ENCODE results near the gene ANKRD16.

The ANKRD16 gene

DNA sequence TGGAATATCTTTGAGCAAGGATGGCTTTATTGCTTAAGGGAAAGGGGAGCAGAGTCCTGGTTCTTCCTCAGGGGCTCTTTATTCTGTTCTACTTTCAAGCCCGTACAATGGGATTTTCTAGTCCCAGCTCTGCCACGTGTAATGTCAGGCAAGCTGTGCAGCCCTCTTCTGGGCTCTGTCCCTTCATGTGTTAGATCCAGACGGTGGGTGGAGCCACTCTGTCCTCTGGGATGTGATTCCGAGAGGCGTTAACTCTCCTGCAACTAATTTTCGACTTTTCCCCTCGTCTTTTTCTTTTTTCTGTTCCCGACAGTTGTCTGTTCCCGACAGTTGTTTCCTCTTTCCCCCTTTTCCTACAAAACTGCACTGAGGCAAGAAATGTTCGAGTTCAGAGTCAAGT is 35.2 kb upstream of the ANKRD16 start:
- Histone ChIP-seq H2AFZ (ENCODE audit: low read depth, low read length, severe bottlenecking) (no peak overlapping the region), H3K27ac (ENCODE audit: low read depth, low read length) (no peak overlapping the region), H3K27me3 (ENCODE audit: low read length) (no peaks in the 10 kb centered on the region), H4K20me1 (ENCODE audit: low read depth, low read length) (no peaks in the 10 kb centered on the region), H3K9me2 (replicated peaks; ENCODE audit: insufficient read depth, low read length) (no peaks in the 10 kb centered on the region), H3K4me3 (ENCODE audit: insufficient read depth, low read length, poor library complexity, severe bottlenecking) (no peak overlapping the region), H3K4me2 (ENCODE audit: low read depth, low read length, poor library complexity, severe bottlenecking) (no peak overlapping the region), H3K79me2 (ENCODE audit: insufficient read depth, low read length) (no peaks in the 10 kb centered on the region), H3K36me3 (ENCODE audit: low read length) (peaks cover 3% of the 10 kb centered on the region; the same call in 1 of the 2 replicates), H3F3A (ENCODE audit: insufficient read depth) (no peaks in the 10 kb centered on the region), H3K9me3 (ENCODE audit: insufficient read depth, low read length) (no peaks in the 10 kb centered on the region), H3K9ac (ENCODE audit: low read length) (no peak overlapping the region)
- TF ChIP-seq, protein P1, sequence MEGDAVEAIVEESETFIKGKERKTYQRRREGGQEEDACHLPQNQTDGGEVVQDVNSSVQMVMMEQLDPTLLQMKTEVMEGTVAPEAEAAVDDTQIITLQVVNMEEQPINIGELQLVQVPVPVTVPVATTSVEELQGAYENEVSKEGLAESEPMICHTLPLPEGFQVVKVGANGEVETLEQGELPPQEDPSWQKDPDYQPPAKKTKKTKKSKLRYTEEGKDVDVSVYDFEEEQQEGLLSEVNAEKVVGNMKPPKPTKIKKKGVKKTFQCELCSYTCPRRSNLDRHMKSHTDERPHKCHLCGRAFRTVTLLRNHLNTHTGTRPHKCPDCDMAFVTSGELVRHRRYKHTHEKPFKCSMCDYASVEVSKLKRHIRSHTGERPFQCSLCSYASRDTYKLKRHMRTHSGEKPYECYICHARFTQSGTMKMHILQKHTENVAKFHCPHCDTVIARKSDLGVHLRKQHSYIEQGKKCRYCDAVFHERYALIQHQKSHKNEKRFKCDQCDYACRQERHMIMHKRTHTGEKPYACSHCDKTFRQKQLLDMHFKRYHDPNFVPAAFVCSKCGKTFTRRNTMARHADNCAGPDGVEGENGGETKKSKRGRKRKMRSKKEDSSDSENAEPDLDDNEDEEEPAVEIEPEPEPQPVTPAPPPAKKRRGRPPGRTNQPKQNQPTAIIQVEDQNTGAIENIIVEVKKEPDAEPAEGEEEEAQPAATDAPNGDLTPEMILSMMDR (IDR thresholded peaks at IDR 0.05; ENCODE audit: insufficient read depth, low read length, poor library complexity, severe bottlenecking), result no peak
- TF ChIP-seq EZH2phosphoT487 (conservative IDR thresholded peaks at IDR 0.05; ENCODE audit: low read length), result no peak

DNA sequence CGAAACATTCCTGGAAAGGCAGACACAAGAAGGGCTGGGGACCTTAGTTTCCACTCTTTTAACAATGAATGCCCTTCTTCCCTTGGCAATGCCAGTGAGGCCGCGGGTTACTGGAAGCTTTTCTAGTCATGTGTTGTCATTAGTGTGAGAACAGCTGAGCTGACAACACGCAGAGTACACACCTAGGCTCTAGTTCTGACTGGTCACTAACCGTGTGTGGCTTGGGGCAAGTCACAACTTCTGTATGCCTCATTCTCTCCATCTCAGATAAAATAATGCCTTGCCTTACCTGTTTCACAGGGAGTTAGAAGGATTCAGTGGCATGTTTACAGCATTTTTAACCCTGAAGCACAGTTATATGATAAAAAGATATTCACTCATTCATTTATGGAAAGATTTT is 32.1 kb upstream of the ANKRD16 start:
- Histone ChIP-seq H3K4me2 (ENCODE audit: low read depth, low read length, poor library complexity, severe bottlenecking) (no peak overlapping the region), H3K27ac (ENCODE audit: low read depth, low read length) (no peak overlapping the region), H2AFZ (ENCODE audit: low read depth, low read length, severe bottlenecking) (no peak overlapping the region), H3K79me2 (ENCODE audit: insufficient read depth, low read length) (no peaks in the 10 kb centered on the region), H3F3A (ENCODE audit: insufficient read depth) (no peaks in the 10 kb centered on the region), H3K9me3 (ENCODE audit: insufficient read depth, low read length) (no peaks in the 10 kb centered on the region), H3K27me3 (ENCODE audit: low read length) (no peaks in the 10 kb centered on the region), H4K20me1 (ENCODE audit: low read depth, low read length) (no peaks in the 10 kb centered on the region), H3K4me3 (ENCODE audit: insufficient read depth, low read length, poor library complexity, severe bottlenecking) (no peak overlapping the region), H3K9ac (ENCODE audit: low read length) (no peak overlapping the region), H3K9me2 (replicated peaks; ENCODE audit: insufficient read depth, low read length) (no peaks in the 10 kb centered on the region), H3K36me3 (ENCODE audit: low read length) (no peaks in the 10 kb centered on the region; the same call in 1 of the 2 replicates)
- TF ChIP-seq, protein P1 (IDR thresholded peaks at IDR 0.05; ENCODE audit: insufficient read depth, low read length, poor library complexity, severe bottlenecking), result no peak
- no peak for TF ChIP-seq EZH2phosphoT487 (conservative IDR thresholded peaks at IDR 0.05; ENCODE audit: low read length)

DNA sequence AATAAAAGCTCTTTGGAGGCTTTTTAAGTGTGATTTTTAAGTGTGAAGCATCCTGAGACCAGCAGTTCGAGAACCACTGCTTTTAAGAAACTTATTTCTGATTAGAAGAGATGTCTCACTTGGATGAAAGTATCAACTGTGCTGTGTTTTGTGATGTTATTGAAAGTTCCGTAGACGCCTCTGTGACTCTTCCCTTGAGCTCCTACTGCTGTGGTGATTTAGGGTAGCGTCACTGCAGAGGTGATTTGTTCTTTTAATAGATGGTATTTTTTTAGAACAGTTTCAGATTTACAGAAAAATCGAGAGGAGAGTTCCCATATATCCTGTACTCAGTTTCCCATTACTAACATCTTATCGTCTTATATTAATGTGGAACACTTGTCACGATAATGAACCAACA is 29.9 kb upstream of the ANKRD16 start:
- no peak for TF ChIP-seq EZH2phosphoT487 (conservative IDR thresholded peaks at IDR 0.05; ENCODE audit: low read length)
- TF ChIP-seq, protein P1 (IDR thresholded peaks at IDR 0.05; ENCODE audit: insufficient read depth, low read length, poor library complexity, severe bottlenecking), result no peak

More for the DNA sequence above, 29.9 kb upstream of the ANKRD16 start:
- Histone ChIP-seq H3K9me3 (ENCODE audit: insufficient read depth, low read length) (no peaks in the 10 kb centered on the region), H3K9me2 (replicated peaks; ENCODE audit: insufficient read depth, low read length) (no peaks in the 10 kb centered on the region), H3K9ac (ENCODE audit: low read length) (no peak overlapping the region), H3K4me3 (ENCODE audit: insufficient read depth, low read length, poor library complexity, severe bottlenecking) (no peak overlapping the region), H3K4me2 (ENCODE audit: low read depth, low read length, poor library complexity, severe bottlenecking) (no peak overlapping the region), H3K27ac (ENCODE audit: low read depth, low read length) (no peak overlapping the region), H3F3A (ENCODE audit: insufficient read depth) (no peaks in the 10 kb centered on the region), H3K36me3 (ENCODE audit: low read length) (no peaks in the 10 kb centered on the region; the same call in 1 of the 2 replicates), H3K27me3 (ENCODE audit: low read length) (no peaks in the 10 kb centered on the region), H4K20me1 (ENCODE audit: low read depth, low read length) (no peaks in the 10 kb centered on the region), H2AFZ (ENCODE audit: low read depth, low read length, severe bottlenecking) (no peak overlapping the region), H3K79me2 (ENCODE audit: insufficient read depth, low read length) (no peaks in the 10 kb centered on the region)
